ENCODE data around the gene MMEL1.
"Not testable (repeated sequence)": the region's sequence is repeated elsewhere in the genome, so short reads cannot be mapped to it uniquely, and the experiment has no call there.

Gene MMEL1

DNA sequence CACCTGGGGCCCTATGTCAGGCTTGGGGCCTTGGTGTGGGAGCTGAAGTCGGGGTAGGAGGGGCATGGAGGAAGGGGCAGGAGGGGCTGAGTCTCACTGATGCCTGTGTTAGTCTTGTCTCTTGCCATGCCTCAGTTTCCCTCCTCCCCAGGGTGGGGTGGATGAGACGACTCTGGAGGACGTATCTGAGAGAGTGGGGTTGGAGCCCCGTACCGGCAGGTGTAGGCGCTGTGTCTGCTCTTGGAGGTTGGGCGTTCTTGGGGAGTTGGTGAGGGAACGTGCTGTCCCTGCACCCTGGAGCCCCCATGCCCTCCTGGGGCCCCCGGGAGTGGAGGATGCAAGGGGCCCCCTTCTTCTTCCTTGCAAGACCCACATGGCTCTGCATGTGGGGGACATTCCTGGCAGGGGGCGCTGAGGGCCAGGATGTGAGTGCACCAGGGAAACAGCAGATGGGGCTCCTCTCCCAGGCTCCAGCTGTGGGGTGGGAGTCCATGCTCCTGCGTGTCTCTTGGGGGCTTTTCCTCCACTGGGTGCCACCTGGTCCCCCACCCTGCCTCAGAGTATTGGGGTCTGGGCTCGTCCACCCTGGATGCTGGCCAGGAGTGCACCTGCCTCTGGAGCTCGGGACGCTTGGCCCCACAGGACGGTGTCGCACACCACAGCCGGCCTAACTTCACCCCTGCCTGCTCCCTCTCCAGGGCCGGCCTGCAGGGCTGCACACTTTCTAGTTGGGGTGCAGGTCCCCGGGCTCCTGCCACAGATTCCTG is 78.0 kb downstream of the MMEL1 start:
- DNase-seq: peak in 4 of 5 donors; percentile 32 to 51 (median 36)

DNA sequence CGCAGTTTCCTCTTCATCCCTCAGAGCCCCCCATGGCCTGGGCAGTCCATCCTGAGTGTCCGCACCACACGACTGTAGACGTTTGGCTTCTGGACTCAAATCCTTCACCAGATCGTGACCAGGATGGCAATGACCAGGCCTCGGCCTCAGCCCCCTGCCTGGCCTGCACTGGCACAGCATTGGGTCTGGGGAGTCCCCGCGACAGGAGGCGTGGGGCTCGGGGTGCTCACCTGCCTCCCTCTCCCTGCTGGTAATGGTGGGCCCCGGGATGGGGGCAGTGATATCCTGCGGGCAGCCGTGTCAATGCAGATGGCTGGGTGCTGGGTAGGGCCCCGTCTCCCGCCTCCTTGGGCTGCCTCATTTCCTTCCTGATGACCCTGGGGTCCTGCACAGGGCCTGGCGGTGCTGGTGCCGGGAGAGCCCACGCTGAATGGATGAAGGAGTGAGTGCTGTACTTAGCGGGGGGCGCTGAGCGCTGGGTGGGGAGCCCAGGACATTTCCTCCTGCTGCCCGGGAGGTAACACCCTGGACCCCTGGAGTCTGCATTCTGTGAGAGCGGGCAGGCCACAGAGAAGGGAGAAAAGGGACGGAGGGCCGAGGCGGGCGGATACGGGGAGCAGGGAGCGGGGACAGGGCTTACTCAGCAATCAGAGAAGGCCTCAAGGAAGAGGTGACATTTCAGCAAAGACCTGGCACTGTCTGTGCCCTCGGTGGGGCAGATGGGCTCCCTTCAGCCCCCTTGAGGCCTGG is 78.8 kb downstream of the MMEL1 start:
- DNase-seq: no peak

DNA sequence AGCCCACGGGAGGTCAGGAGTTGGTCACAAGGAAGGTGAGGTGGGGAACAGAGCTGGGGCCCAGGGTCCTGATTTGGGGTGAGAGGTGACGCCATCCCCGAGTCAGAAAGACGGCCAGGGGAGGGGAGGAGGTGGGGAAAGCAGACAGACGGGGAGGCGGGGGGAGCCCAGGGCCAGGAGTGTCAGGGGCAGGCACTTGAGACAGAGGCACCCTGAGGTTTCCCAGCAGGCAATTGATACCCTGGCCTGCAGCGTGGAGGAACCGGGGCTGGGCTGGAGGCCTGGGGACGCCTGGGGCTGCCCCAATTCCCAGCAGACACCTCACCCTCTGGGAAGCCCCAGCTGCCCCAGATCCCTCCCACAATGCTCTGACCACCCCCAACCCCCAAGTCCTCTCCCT is 79.7 kb downstream of the MMEL1 start:
- DNase-seq: not testable (repeated sequence)

DNA sequence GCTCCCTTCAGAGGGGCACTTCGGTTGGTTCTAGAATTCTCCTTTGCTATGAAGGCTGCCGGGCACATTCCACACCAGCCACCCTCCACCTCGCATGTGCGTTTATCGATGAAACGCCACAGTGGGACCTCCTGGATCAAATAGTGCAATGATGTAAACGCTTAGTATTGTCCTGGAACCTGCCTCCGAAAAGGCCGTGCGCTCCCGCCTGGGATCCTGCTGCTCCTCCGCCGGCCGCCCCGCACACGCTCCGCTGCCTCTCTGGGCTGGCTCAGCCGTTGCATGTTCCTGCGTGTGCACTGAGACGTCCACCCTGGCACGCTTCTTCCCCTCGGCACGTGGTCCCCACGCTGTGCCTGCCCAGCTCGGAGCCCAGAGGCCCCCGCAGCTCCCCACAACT is 80.6 kb downstream of the MMEL1 start:
- no peak for DNase-seq

DNA sequence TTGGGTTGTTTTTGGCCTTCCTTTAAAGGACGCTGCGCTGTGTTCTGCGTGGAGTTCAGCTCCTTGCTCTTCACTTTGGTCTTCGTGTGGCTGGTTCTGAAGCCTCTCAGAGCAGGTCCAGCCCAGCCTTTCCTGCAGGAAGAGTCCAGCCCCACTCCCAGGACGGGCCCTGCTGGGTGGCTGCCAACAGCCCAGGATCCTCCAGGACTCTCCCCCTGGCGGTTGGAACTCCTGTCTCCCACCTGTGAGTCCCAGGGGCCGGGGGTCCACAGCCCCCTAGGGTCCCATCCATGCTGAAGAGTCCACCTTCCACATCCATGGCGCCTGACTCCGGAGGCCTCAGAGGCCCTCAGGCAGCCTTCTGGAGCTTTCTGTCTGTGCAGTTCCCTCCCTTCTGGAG is 81.3 kb downstream of the MMEL1 start:
- not testable (repeated sequence) for DNase-seq

DNA sequence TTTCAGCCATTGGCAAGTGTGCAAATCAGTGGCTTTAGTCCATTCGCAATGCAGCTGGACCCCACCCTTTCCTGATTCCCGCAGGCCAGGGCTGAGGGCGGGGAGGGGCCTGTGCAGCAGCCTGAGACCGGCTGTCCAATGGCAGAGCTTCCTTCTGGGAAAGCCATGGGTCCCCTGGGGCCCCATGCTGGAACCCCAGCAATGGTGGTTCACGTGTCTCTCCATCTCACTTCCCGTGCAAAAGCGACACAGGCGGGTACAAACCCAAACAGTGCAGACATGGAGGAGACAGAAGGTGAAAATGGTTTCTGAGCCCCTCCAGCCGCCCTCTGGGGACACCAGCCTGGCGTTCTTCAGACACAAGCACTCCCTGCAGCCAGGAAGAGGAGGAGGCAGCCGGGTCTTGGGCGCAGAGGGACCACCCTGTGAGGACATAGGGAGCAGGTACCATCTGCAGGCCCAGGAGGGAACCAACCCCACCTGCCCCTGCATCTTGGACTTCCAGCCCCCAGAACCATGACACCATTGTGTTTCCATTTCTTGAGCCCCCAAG is 82.4 kb downstream of the MMEL1 start:
- not testable (repeated sequence) for DNase-seq

DNA sequence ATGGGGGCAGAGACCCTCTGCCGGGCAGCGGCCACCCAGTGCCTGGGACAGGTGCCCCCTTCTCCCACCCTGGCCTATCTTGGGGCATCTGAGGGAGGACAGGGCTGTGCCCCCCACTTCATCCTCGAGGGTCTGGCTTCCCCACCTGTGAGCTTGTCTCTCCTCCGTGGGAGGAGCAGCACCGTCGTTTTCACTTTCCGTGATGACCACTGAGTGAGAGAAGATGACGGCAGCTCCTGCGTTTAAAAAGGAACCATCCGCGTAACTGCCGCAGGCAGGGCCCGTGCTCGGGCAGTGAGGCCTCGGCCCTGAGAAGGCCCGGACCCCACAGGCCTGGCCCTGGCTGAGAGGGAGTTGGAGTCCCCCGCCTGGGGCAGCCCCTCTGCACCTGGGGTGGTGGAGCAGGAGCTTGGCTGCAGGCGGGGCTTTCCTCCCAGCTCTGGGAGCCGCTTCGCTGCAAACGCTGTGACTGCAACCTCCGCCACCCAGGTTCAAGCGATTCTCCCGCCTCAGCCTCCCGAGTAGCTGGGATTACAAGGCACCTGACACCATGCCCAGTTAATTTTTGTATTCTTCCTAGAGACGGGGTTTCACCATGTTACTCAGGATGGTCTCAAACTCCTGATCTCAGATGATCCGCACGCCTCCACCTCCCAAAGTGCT is 83.3 kb downstream of the MMEL1 start:
- DNase-seq: not testable (repeated sequence)

DNA sequence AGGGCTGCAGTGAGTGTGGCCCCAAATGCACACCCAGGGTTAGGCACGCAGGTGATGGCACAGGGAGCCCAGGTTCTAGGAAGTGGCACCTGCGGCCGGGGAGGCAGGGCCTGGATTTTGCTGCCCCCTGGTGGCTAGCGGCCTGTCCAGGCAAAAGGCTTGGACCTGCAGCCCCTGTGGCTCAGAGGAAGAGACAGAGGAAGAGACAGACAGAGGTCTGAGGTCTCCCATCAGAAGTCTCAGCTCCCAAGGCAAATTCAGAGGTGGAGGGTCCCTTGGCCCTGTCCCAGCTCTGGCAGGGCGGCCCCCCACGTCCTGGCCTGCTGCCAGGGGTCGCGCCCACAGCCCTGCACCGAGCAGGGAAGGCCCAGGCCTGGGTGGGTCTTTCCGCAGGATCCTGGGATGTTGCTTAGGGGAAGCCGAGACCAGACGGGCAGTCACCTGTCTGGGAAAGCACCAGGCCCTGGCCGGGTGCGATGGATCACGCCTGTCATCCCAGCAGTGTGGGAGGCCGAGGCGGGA is 84.7 kb downstream of the MMEL1 start:
- DNase-seq: peak; percentile 62 to 88 (median 73)

DNA sequence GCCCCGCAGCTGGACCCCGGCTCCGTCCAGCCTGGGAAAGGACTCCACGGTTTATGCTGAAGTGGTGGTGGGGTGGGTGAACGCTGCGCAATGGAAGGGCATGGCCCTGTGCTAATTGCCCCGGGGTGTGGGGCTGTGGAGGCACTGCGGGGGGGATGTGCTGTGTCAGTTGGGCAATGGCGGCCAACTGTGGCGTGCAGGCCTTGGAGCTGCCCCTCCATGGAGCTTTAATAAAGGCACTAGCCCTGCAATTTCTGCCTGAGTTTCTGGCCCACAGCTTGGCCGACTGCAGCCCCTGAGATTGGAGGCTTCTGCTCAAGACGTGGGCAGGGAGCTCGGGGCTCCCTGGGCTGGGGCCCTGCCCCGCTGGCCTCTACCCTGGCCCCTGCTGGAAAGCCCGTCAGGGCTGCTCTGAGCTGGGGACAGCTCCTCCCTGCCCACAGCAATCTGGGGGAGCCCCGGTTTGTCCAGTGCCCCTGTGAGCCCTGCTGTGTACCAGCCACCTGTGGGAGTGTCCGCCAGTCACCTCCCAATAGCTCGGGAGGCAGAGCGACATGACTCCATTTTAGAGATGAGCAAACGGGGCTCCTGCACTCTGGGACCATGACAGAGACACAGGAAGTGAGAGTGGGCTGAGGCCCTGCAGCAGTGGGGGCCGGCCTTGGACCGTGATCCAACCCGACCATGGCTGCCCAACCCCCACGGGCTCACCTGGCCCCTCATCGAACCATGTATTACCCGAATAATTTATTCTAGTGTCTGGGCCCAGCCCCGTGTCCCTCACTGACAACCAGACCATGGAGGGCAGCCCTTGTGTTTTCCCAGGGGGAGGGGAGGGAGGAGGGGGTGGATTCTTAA is 85.4 kb downstream of the MMEL1 start:
- peak in 3 of 5 donors; percentile 32 to 70 (median 40) for DNase-seq

DNA sequence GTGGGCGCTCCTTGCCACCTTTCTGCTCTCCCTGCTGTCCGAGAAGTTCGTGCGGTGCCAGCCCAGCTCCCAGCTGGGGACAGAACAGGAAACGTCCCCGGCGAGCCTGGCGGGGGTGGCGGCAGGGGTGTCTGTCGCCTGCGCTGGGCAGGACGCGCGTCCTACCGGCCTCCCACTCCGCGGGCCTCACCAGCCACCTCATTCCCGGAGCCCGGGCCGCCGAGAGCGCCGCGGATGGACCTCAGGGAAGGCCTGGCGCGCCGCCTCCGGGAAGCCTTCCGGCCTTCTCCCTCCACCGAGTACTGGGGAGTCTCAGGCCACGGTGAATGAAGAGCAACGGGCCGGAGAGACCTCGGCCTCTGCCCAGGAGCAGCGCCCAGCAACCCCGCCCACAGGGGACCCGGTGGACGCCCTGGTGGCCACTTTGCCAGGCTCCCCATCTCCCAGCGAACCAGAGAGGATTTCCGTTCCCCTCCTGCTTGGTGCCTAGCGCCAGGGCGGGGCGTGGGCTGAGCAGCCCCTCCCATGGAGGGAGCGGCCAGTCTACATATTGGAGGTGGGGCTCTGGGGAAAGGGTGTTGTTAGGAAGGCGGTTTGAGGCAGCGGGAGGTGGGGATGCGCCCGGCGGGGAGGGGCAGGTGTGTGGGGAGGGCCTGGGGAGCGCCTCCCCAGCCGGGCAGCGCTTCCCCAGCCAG is 86.2 kb downstream of the MMEL1 start:
- peak; percentile 71 to 95 (median 83) for DNase-seq

DNA sequence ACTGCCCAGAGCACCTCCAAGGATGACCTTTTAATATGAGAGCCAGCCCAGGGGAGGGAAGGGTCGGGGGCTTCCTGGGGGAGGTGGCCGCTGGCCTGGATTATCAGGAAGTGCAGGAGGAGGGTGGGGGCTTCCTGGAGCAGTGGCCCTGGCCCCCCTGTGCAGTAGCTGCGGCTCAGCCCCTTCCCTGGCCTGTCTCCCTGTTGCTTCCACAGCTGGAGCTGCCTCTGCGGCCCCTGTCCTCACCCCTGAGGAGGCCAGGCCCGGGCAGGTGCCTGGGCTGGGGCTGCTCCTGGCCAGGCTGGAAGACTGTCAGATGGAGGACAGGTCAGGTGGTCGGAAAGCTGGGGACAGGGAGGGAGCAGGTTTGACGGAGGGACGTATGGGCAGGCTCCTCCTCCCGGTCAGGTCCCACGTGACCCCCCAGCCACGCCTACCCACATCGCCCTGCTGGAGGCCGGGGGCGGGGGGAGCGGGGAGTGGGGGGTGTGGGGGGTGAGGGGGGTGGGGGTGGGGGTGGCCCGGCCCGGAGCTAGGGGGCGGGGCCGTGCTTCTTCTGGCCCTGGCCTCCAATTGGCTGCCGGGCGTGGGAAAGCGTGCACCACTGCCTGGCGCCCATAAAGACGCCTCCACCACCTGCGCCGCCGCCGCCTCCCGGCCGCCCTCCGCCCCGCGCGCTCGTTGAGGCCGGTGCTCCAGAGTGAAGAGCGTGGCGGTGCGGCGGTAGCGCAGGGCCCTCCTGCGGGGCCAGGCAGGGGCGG is 86.9 kb downstream of the MMEL1 start:
- peak; percentile 86 to 93 (median 87) for DNase-seq

DNA sequence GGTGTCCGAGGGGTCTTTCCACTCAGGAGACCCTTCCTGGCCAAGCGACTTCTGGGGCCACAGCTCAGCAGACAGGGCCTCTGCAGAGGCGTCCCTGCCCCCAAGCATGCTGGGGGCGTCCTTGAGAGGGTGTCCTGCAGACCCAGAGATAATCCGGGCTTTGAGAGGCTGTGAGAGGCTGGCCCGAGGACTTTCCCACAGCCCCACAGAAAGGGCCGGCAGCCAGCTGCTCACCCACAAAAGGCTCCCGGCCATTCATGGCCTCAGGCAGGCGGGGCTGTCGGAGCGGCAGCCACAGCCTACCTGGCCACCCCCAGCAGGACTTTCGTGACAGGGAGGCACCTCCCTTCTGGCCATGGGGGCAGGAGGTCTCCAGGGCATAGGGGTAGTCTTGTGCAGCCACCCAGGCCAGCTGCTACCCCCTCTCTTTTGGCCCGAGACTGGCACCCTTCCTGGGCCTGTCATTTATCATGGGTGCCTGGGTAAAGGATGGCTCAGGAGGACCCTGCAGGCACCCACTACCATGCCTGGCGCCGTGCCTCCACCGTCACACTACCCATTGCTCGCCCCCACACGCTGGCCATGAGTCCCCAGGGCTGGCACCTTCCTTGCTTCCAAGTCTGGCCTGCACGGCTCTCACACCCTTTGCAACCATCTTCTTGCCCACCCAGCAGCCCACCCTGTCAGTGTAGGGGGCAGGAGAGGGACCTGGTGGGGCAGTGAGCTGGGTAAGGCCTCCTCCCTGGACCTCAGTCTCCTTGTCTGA is 87.8 kb downstream of the MMEL1 start:
- DNase-seq: no peak

DNA sequence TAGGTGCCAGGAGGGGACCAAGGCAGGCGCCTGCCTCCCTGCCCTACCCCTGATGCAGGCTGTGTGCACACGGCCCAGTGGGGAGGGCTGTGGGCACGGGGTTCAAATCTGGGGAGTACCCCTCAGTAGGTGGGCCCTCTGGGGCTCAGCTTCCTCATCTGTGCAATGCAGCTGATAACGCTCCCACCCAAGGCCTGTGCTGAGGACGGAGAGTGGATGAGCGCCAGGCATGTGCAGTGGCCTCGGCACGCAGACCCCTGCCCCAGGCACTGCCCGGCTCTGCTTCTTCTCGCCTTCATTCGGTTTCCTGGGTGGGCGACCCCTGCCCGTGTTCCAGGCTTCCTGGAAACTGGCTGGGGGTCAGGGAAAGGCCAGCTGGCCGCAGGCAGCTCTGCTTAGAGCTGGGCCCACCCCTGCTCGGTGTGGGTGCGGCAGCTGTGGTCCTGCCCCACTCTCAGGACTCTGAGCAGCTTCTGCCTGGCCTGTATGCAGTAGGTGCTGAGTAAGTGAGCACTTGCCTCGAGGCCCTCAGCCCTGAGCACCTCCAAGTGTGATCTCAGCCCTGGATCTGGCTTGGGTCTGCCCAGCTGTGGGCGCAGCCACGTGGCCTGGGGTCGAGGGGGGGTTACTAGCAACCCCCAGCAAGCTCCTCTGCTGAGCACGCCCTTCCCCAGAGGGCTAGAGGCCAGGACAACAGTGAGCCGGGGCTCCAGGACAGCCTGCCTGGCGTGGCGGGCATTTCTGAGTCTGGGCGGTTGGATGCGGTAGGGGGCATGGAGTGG is 88.5 kb downstream of the MMEL1 start:
- no peak for DNase-seq

DNA sequence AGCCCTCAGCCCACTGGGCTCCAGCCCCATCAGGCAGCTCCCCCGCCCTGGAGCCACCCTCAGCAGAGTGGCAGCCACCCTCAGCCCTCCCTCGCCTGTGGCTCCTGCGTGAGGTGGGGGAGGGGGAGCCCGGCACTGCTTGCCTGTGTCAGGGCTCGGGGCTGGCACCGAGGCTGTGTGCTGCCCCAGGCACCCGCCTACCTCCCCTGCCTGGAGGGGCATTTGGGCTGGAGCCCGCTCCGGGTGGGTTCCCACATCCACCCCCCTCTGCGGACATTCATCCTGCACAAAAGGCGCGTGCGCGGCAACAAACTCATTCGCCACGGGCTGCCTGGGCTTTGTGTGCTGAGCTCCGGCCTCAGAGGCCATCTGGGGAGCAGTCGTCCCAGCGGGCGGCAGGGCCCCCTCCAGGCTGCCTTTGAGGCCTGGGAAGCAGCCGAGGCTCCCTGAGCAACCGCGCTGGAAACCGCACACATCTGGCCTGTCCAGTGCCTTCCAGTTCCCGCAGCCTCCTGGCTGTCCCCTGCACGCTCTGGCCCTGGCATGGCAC is 89.2 kb downstream of the MMEL1 start:
- peak in 3 of 5 donors; percentile 20 to 46 (median 30) for DNase-seq

DNA sequence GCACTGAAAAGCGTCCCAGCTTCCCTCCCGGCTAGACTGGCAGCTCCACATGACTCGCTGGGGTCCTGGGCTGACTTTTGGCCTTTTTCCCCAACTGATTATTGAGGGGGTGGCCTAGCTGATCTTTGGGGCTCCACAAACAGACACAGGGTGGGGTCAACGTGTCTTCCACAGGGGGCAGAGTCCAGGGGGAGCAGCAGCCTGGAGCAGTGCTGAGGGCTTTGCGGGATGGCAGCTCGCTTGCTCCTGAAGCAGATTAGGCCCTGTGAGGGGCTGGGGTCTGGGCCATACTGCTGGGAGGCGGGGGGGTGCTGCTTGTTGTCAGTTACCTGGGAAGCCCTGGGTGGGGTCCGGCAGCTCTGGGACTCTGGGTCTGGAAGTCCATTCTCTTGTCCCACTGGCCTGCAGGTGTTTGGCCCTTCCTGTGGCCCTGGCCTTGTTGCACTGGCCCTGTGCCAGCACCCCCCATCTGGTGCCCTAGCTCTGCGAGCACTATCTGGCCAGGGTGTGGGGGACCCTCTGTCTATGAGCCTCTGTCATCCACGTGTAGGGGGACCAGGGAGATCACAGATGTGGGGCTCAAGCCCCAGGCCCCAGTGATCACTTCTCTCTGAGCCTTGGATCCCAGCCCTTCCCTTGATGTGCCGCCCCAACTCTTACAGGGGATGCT is 90.4 kb downstream of the MMEL1 start:
- DNase-seq: no peak

DNA sequence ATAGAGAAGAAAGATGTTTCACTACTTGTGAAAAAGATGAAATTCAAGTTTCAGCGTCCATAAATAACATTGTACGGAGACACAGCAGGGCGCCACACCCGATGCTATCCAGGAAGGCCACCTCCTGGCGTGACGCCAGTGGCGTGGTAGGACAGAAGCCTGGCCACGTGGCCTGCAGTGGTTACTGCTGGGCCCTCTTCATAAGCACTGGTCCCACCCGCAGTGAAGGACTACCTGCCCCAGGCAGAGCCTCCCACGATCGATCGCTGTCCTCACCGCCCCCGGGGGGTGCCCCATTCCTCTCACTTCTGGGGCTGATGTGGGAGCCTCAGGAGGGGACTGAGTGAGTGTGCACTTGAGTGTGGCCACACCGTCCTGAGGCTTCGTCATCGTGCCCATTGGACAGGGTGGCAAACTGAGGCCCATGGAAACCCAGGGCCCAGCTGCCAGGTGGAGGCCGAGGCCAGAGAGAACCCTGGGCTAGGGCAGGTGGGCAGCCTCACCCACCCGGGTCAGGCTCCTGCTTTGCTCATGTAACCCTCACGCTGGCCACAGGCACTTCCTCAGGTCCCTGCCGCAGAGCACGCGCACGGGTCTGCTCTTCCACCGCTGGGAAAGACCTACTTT is 91.1 kb downstream of the MMEL1 start:
- DNase-seq: no peak

DNA sequence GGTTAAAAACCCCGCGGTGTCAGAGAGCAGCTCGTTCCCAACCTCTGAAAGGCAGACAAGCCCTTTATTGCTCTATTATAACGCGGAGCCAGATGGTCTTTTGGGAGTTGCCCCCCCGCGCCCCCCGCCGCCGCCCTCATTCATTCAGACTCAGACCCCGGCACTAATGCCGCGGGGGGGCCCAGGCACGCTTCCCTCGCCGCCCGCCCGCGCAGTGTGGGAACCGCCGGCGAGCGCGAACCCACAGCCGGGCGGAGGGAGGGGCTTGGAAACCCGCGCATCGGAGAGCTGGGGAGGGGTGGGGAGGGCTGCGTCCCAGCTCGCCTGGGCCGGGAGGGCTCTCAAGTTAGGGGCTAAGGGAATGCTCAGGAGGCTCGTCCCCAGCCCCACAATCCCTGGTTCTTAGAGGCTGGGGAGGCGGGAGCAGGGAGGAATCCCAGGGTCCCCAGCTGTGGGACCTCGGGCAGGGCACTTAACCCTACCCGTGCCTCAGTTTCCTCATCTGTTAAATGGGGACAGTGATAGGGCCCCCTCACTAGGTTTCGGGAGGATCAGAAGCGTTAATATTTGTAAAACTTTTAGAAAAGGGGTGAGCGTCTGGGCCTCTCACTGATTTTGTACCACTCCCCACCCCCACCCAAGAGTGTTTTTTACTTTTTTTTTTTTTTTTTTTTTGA is 91.9 kb downstream of the MMEL1 start:
- DNase-seq: no peak
